ENCODE measurements around the gene EDDM3A. TPM values are rescaled to one million over a fixed set of nuclear protein-coding genes. Genes with fewer than 3 reads are reported as not detected.
A peak's percentile ranks its signal among the peaks of the same experiment; 100 is the strongest.

The EDDM3A gene
- total RNA-seq, 1 donor from 2014 or later = not detected

DNA sequence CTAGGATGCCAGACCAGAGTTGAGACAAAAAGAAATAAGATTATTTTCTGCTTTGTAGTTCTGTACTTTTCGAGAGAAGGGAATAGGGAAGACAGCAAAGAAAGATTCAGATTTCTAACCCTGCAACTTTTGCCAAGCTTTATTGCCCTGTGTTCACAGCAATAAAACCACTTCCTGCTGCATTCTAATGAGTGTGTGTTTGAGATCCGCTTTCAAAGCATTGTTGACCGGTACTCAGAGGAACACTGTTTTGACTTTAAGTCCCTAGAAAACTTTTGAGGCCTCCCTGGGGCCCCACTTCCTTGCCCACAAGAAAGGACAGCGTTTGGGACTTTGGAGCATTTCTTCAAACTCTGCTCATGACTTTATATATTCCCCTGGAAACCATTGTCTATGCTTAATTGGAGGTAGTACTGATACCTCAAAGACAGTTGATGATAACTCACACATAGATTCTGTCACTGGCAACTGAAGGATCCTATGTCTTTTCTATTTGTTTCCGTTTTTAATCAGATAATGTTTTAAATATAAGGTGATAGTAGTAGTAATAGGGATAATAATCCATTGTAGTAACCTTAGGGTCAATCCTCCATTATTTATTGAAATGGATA, 36.7 kb downstream of the EDDM3A start:
- DNase-seq (ENCODE audit: low read depth in 2 of 2) = peak; percentile 14 to 22

DNA sequence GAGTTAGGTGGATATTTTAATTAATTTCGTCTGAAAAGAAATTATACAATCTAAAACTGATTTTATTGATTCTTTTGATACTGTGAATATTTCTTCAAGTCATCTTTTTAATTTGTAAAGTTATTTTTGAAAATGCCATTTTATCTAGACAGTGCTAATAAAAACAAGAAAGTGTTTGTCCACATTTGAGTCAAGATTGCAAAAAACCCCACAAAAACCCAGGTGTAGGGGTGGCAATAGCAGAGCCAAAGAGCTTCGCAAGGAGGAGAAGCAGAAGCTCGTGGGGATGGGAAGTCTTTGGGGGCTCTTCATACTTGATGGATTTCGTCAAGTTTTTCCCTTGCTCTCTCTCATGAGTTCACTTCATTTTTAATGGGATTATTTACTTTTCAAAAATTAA, 41.3 kb downstream of the EDDM3A start:
- no peak for DNase-seq (ENCODE audit: low read depth in 2 of 2)

DNA sequence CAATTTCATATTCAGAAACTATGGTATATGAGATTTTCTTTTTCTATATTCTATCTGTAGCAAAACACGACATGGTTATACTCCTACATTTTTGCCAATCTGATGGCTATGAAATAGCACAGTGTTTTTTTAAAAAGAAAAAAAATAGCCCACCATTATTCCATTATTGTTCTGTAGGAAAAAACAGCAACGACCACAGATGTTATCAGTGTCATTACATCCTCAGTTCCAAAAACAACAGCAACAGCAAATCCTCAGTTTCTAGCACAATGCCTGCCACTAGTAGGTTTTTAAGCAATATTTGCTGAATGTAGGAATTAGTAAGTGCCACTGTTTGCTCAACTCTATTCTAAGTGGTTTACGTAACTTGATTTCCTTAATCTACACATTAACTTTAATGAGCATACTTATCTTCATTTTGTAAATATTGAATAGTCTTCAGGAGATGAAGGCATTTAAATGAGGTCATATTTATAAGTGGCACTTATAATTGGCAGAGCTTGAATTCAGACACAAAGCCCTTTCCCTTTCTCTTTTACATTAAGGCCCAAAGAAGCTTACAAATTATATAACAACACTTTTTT, 43.6 kb downstream of the EDDM3A start:
- peak; percentile 21 to 91 for DNase-seq (ENCODE audit: low read depth in 2 of 2)

DNA sequence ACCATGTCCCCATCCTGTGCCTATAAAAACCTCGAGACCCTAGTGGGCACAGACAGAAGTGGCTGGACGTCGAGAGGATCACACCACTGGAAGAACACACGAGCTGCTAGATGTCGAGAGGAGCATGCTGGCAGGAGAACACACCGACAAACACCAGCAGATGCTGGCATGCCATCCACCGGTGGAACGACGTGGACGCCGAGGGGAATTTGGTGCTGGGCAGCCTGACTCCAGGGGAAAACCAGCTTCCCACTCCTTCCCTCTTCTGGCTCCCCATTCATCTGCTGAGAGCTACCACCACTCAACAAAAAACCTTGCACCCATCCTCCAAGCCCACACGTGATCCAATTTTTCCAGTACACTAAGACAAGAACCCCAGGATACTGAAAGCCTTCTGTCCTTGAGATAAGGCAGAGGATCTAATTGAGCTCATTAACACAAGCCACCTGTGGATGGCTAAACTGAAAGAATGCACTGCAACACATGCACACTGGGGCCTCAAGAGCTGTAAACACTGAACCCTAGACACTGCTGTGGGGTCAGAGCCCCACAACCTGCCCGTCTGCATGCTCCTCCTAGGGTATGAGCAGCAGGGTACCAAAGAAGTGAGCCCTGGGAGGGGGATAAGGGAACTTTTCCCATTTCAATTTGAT, 44.9 kb downstream of the EDDM3A start:
- no peak for DNase-seq (ENCODE audit: low read depth in 2 of 2)

DNA sequence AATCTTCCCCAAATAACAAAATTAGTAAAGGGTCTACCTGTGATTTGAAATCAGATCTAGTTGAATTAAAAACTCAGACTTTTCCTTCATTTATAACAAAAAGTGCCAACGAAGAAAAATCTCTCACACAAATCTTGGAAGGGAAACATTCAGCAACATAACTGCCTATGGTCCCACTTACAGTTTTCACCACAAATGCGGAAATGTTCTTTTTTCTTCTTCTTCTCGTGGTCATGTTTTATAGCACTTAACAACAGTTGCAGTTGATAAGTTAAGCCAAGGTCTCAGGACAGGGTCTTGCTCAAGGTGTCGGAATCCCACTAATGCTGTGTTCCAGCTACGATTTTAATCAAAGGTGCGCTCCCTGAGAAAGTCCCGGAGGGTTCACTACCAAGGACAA, 45.5 kb downstream of the EDDM3A start:
- DNase-seq (ENCODE audit: low read depth in 2 of 2) = no peak

DNA sequence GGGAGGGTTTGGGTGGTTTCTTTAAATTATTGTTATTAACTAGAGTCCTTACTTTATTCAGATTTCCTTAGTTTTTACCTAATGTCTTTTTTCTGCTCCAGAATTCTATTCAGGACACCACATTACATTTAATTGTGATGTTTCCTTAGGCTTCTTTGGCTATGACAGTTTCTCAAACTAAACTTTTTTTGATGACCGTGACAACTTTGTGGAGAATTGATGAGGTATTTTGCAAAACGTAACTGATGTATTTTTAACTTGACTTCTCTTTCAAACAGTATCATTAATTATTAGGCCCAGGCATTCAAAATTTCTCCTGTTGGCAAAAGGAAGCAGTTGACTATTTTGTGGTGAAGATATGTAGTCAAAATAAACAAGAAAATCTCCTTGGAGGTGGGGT, 45.9 kb downstream of the EDDM3A start:
- no peak for DNase-seq (ENCODE audit: low read depth in 2 of 2)

DNA sequence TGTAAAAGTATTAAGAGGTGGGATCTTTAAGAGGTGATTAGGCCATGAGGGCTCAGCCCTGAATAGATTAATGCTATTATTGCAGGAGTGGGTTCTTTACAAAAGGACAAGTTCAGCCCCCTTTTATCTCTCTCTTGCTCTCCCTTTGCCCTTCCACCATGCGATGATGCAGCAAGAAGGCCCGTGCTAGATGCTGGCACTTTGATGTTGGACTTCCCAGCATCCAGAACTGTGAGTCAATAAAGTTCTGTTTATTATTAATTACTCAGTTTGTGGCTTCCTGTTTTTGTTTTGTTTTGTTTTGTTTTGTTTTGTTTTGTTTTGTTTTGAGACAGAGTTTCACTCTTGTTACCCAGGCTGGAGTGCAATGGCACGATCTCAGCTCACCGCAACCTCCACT, 46.9 kb downstream of the EDDM3A start:
- no peak for DNase-seq (ENCODE audit: low read depth in 2 of 2)

DNA sequence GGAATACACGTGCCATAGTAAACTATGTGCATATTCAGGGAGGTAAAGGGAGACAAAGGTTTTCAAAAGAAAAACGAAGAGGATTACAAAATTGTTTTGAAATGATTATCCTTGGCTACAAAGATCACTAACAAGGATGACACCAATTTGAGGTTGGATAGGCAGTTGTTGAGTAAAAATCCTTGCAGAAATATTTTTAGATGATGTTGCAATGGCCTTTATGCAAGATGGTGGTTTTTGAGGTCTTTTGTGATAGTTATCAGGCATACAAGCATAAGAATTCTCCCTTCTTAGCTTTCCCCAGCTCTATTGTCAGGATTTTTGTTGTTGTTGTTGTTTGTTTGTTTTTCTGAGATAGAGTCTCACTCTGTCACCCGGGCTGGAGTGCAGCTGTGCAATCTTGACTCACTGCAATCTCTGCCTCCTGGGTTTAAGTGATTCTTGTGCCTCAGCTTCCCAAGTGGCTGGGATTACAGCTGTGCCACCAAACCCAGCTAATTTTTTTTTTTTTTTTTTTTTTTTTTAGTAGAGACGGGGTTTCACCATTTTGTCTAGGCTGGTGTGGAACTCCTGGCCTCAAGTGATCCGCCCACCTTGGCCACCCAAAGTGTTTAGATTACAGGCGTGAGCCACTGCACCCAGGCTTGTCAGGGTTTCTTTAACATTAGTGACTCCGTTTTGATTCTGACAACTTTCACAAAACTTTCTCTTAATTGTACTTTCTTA, 49.1 kb downstream of the EDDM3A start:
- DNase-seq (ENCODE audit: low read depth in 2 of 2) = no peak

DNA sequence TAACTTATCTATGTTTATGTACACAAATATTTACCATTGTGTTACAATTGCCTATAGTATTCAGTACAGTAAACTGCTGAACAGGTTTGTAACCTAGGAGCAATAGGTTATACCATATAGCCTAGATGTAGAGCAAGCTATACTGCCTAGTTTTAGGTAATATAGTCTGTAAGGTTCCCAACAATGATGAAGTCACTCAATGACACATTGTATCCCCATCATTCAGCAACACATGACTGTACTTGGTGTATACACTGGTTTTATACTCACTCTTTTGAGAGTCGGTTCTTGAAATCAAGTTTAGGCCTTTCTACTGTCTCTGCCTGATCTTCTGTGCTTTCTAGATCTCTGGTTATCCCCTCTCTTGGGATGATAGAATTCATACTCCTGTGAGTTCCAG, 51.5 kb downstream of the EDDM3A start:
- DNase-seq (ENCODE audit: low read depth in 2 of 2) = no peak

Other genes starting within 250 kb of the EDDM3A start
- not detected in 2 replicates for gene RNASE10, start 240.3 kb upstream of the EDDM3A start, total RNA-seq
- gene RNASE9, start 184.8 kb upstream of the EDDM3A start, total RNA-seq = not detected in 2 replicates
- not detected in 2 replicates for gene RNASE11, start 157.9 kb upstream of the EDDM3A start, total RNA-seq
- gene RNASE12, start 154.5 kb upstream of the EDDM3A start, total RNA-seq = not detected in 2 replicates
- not detected in 2 replicates for gene OR6S1, start 104.2 kb upstream of the EDDM3A start, total RNA-seq
- 10.5 and 12.4 TPM in 2 replicates for gene RNASE4, start 61.3 kb upstream of the EDDM3A start, total RNA-seq
- 5.2 and 7.2 TPM in 2 replicates for gene ANG, start 57.1 kb upstream of the EDDM3A start, total RNA-seq
- not detected in 2 replicates for gene EDDM3B, start 22.5 kb downstream of the EDDM3A start, total RNA-seq
- not detected in 2 replicates for gene RNASE6, start 35.4 kb downstream of the EDDM3A start, total RNA-seq
- 4.6 and 14.6 TPM in 2 replicates for gene RNASE1, start 57.0 kb downstream of the EDDM3A start, total RNA-seq
- gene RNASE3, start 145.5 kb downstream of the EDDM3A start, total RNA-seq = not detected in 2 replicates
- gene RNASE2, start 209.6 kb downstream of the EDDM3A start, total RNA-seq = not detected in 2 replicates
- gene METTL17, start 244.1 kb downstream of the EDDM3A start, total RNA-seq = 13.1 and 19.0 TPM in 2 replicates